ENCODE results near the gene ATG4A.

Gene ATG4A

GRCh38 chrX:108198420-108198819, 106.8 kb downstream of the ATG4A start:
- TF ChIP-seq, protein P1, sequence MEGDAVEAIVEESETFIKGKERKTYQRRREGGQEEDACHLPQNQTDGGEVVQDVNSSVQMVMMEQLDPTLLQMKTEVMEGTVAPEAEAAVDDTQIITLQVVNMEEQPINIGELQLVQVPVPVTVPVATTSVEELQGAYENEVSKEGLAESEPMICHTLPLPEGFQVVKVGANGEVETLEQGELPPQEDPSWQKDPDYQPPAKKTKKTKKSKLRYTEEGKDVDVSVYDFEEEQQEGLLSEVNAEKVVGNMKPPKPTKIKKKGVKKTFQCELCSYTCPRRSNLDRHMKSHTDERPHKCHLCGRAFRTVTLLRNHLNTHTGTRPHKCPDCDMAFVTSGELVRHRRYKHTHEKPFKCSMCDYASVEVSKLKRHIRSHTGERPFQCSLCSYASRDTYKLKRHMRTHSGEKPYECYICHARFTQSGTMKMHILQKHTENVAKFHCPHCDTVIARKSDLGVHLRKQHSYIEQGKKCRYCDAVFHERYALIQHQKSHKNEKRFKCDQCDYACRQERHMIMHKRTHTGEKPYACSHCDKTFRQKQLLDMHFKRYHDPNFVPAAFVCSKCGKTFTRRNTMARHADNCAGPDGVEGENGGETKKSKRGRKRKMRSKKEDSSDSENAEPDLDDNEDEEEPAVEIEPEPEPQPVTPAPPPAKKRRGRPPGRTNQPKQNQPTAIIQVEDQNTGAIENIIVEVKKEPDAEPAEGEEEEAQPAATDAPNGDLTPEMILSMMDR (IDR thresholded peaks at IDR 0.05; ENCODE audit: unreplicated experiment in 3 of 3), result no peak
- Mint-ChIP-seq H3K27me3 (ENCODE audit: low read depth) (no peaks in the 10 kb centered on the region), H3K4me3 (no peak overlapping the region), H3K36me3 (ENCODE audit: low read depth) (no peaks in the 10 kb centered on the region), H3K9me3 (no peaks in the 10 kb centered on the region), H3K27ac (peak overlapping the region; percentile 87 to 96 (median 95)), H3K4me1 (peaks cover 24% of the 10 kb centered on the region)

GRCh38 chrX:108199041-108199440, 107.5 kb downstream of the ATG4A start:
- H3K4me1 Mint-ChIP-seq, result peaks cover 24% of the 10 kb centered on the region
- TF ChIP-seq, protein P1 (IDR thresholded peaks at IDR 0.05; ENCODE audit: unreplicated experiment in 3 of 3), result no peak
- H3K36me3 Mint-ChIP-seq (ENCODE audit: low read depth), result no peaks in the 10 kb centered on the region
- no peaks in the 10 kb centered on the region for H3K9me3 Mint-ChIP-seq
- no peaks in the 10 kb centered on the region for H3K27me3 Mint-ChIP-seq (ENCODE audit: low read depth)
- no peak overlapping the region for H3K4me3 Mint-ChIP-seq
- peak overlapping the region; percentile 87 to 96 (median 95) for H3K27ac Mint-ChIP-seq

DNA sequence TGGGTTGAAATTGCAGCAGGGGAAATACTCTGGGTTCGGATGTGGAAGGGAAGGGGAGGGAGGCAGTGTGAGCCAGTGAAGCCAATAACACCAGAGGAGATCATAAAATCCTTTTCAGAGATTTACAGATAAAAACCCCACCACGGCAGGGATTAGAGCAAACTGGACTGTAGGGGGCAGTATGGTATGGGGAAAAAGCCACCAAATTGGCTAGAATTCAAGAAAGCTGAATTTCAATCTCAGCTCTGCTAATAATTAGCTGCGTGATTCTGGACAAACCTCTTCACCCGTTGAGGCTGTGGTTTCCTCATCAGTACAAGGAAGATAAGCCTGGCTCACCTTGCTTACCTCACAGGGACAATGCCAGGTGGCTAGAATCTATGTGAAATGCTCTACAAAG, 108.1 kb downstream of the ATG4A start:
- H3K9me3 Mint-ChIP-seq, result no peaks in the 10 kb centered on the region
- TF ChIP-seq, protein P1 (IDR thresholded peaks at IDR 0.05; ENCODE audit: unreplicated experiment in 3 of 3), result peak; percentile 47 to 65 (median 52)

DNA sequence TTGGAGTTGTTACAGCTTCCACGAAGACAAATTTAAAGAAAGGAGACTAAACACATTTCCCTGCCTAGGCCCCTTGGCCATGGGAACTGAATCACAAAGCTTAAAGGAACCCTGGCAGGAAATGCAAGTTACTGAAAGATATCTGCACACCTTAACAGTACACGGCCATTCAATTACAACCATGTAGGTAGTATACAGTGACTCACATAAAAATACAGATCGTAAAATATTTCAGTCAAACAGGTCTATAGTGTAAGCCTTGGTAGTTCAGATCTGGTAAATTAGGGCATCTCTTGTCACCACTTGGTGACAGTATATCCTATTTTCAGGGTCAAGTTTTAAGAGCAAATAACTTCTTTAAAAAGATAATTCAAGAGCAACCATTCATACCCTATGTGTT, 112.0 kb downstream of the ATG4A start:
- Mint-ChIP-seq H3K4me3 (no peak overlapping the region), H3K4me1 (peaks cover 16% of the 10 kb centered on the region), H3K27me3 (ENCODE audit: low read depth) (no peaks in the 10 kb centered on the region), H3K9me3 (no peaks in the 10 kb centered on the region), H3K36me3 (ENCODE audit: low read depth) (no peaks in the 10 kb centered on the region), H3K27ac (no peak overlapping the region)
- TF ChIP-seq, protein P1 (IDR thresholded peaks at IDR 0.05; ENCODE audit: unreplicated experiment in 3 of 3), result no peak

More for the DNA sequence above, 108.1 kb downstream of the ATG4A start:
- Mint-ChIP-seq H3K4me3 (no peak overlapping the region), H3K4me1 (peaks cover 24% of the 10 kb centered on the region), H3K27ac (peak overlapping the region; percentile 52 to 96 (median 95)), H3K27me3 (ENCODE audit: low read depth) (no peaks in the 10 kb centered on the region), H3K36me3 (ENCODE audit: low read depth) (no peaks in the 10 kb centered on the region)
